ENCODE measurements around the gene ADGB.
"Not testable (repeated sequence)": the region's sequence is repeated elsewhere in the genome, so short reads cannot be mapped to it uniquely, and the experiment has no call there.

The ADGB gene

GRCh38 chr6:146598772-146599405 is at the start of gene ADGB:
ADGB (plus strand) TSS chr6:146598972; CDS start chr6:146599041, 69 bp downstream.
- in situ Hi-C loops (cut with MboI; ENCODE audit: low sequenced_read_pairs) = no loop called here

GRCh38 chr6:146550911-146551310 is 47.9 kb upstream of the ADGB start:
- in situ Hi-C loops (cut with MboI; ENCODE audit: low sequenced_read_pairs) = no loop called here

GRCh38 chr6:146551545-146551944 is 47.2 kb upstream of the ADGB start:
- in situ Hi-C loops (cut with MboI; ENCODE audit: low sequenced_read_pairs) = no loop called here

GRCh38 chr6:146553377-146554135 is 45.2 kb upstream of the ADGB start:
- in situ Hi-C loops (cut with MboI; ENCODE audit: low sequenced_read_pairs) = no loop called here

- in situ Hi-C loops (cut with MboI; ENCODE audit: low sequenced_read_pairs) = no loop called here
Measured at GRCh38 chr6:146560607-146561006, 38.2 kb upstream of the ADGB start.

GRCh38 chr6:146566661-146567060 is 32.1 kb upstream of the ADGB start:
- in situ Hi-C loops (cut with MboI; ENCODE audit: low sequenced_read_pairs) = not testable (repeated sequence)

GRCh38 chr6:146568619-146569018 is 30.2 kb upstream of the ADGB start:
- in situ Hi-C loops (cut with MboI; ENCODE audit: low sequenced_read_pairs) = not testable (repeated sequence)

- in situ Hi-C loops (cut with MboI; ENCODE audit: low sequenced_read_pairs) = no loop called here
Measured at GRCh38 chr6:146574211-146574610, 24.6 kb upstream of the ADGB start.

- in situ Hi-C loops (cut with MboI; ENCODE audit: low sequenced_read_pairs) = no loop called here
Measured at GRCh38 chr6:146578054-146578453, 20.7 kb upstream of the ADGB start.

- in situ Hi-C loops (cut with MboI; ENCODE audit: low sequenced_read_pairs) = no loop called here
Measured at GRCh38 chr6:146581968-146582367, 16.8 kb upstream of the ADGB start.

- in situ Hi-C loops (cut with MboI; ENCODE audit: low sequenced_read_pairs) = no loop called here
Measured at GRCh38 chr6:146582857-146583256, 15.9 kb upstream of the ADGB start.

- in situ Hi-C loops (cut with MboI; ENCODE audit: low sequenced_read_pairs) = no loop called here
Measured at GRCh38 chr6:146583966-146584365, 14.8 kb upstream of the ADGB start.

- in situ Hi-C loops (cut with MboI; ENCODE audit: low sequenced_read_pairs) = no loop called here
Measured at GRCh38 chr6:146587459-146587858, 11.3 kb upstream of the ADGB start.

GRCh38 chr6:146590492-146590891 is 8.3 kb upstream of the ADGB start:
- in situ Hi-C loops (cut with MboI; ENCODE audit: low sequenced_read_pairs) = no loop called here

GRCh38 chr6:146592451-146592850 is 6.3 kb upstream of the ADGB start:
- in situ Hi-C loops (cut with MboI; ENCODE audit: low sequenced_read_pairs) = no loop called here

- in situ Hi-C loops (cut with MboI; ENCODE audit: low sequenced_read_pairs) = no loop called here
Measured at GRCh38 chr6:146593986-146594385, 4.8 kb upstream of the ADGB start.

- in situ Hi-C loops (cut with MboI; ENCODE audit: low sequenced_read_pairs) = no loop called here
Measured at GRCh38 chr6:146594495-146594894, 4.3 kb upstream of the ADGB start.

GRCh38 chr6:146595972-146596731 is 2.6 kb upstream of the ADGB start:
- in situ Hi-C loops (cut with MboI; ENCODE audit: low sequenced_read_pairs) = no loop called here

GRCh38 chr6:146601352-146601751 is 2.6 kb downstream of the ADGB start:
- in situ Hi-C loops (cut with MboI; ENCODE audit: low sequenced_read_pairs) = no loop called here

- in situ Hi-C loops (cut with MboI; ENCODE audit: low sequenced_read_pairs) = no loop called here
Measured at GRCh38 chr6:146602526-146602925, 3.8 kb downstream of the ADGB start.

GRCh38 chr6:146613947-146614346 is 15.2 kb downstream of the ADGB start:
- in situ Hi-C loops (cut with MboI; ENCODE audit: low sequenced_read_pairs) = no loop called here

GRCh38 chr6:146620655-146621054 is 21.9 kb downstream of the ADGB start:
- in situ Hi-C loops (cut with MboI; ENCODE audit: low sequenced_read_pairs) = no loop called here

Measured in HL-60/S4 treated with phorbol 12-myristate 13-acetate at 8.2 ng/mL for 4 days and 3 days (cell line).